HCT116 (cell line): Measurements from ENCODE around the gene BAZ1B. TPM values are rescaled to one million over a fixed set of nuclear protein-coding genes. Genes with fewer than 3 reads are reported as not detected.

Experiments used
- ATAC-seq: fragments of 200-7000 bp; cut with Tn5 transposase; 2 replicates; pipeline ENCODE4 v1.9.1; 2020; ENCODE audit warnings: mild to moderate bottlenecking, moderate library complexity
- BruUV-seq: library from RNA; stranded (reverse); fragments of 400-500 nt; replicated peaks from 2 replicates; lab custom pipeline; 2021; lab: Mats Ljungman, UMichigan
- CTCF ChIA-PET: fragments of 300-600 bp; sonication (Branson Sonifier 250); formaldehyde crosslinking; loops from one replicate; lab custom pipeline; 2021; ENCODE audit warnings: antibody characterized with exemption; lab: Charles Lee
- POLR2A ChIA-PET: fragments of 300-600, 350-600 bp; sonication (Branson Sonifier 250); formaldehyde crosslinking; loops from one replicate; lab custom pipeline; 2021; ENCODE audit warnings: antibody characterized with exemption; lab: Charles Lee
- RAD21 ChIA-PET, 2 experiments: fragments of 300-600 bp; sonication (Branson Sonifier 250); formaldehyde crosslinking; loops; one replicate each; lab custom pipeline; 2023; ENCODE audit warnings: low total read pairs in 2 of 2; ENCODE audit not compliant: uncharacterized antibody in 2 of 2, unreplicated experiment in 2 of 2, low non-redundant PET in 1 of 2; lab: Charles Lee
- DNase-seq: peaks from one replicate; pipeline ENCODE4 v3.0.0-alpha.2; 2010; ENCODE audit warnings: low read depth, low spot score
- H2AFZ ChIP-seq: fragments of 200-600 bp; shearing (Covaris generic), sonication (generic); 2 replicates; pipeline ENCODE4 v1.6.1; 2017; ENCODE audit warnings: low read depth, mixed run types, mixed read lengths, antibody characterized with exemption, low read length; ENCODE audit not compliant: poor library complexity, severe bottlenecking
- H3K27ac ChIP-seq: 2 replicates; pipeline ENCODE4 v1.5.1; 2012; ENCODE audit warnings: low read depth, low read length
- H3K27me3 ChIP-seq: fragments of 200-600 bp; sonication (generic); 2 replicates; pipeline ENCODE4 v1.6.1; 2016; ENCODE audit warnings: mixed run types, low read length, mixed read lengths; ENCODE audit not compliant: insufficient read depth
- H3K36me3 ChIP-seq, 2 experiments: fragments of 200-500 bp in 1 of 2; fragments of 200-600 bp in 1 of 2; sonication (Bioruptor generic) in 1 of 2; sonication (generic) in 1 of 2; 2 replicates each; pipeline versions ENCODE4 v1.5.1 to v1.6.1; 2014 to 2016; ENCODE audit warnings: low read length in 2 of 2, inconsistent platforms in 1 of 2, mixed read lengths in 1 of 2, mixed run types in 1 of 2; ENCODE audit not compliant: insufficient read depth in 2 of 2, control insufficient read depth in 1 of 2
- H3K4me1 ChIP-seq, 2 experiments: fragments of 200-600 bp in 1 of 2; sonication (generic) in 1 of 2; 2 replicates each; pipeline versions ENCODE4 v1.5.1 to v1.6.1; 2012 to 2017; ENCODE audit warnings: low read length in 2 of 2, inconsistent platforms in 1 of 2, mild to moderate bottlenecking in 1 of 2, mixed read lengths in 1 of 2, mixed run types in 1 of 2, moderate library complexity in 1 of 2; ENCODE audit not compliant: insufficient read depth in 2 of 2, control insufficient read depth in 1 of 2
- H3K4me2 ChIP-seq: fragments of 200-600 bp; sonication (generic); 2 replicates; pipeline ENCODE4 v1.6.1; 2017; ENCODE audit warnings: mixed run types, low read length, mixed read lengths
- H3K4me3 ChIP-seq, 2 experiments: fragments of 200-600 bp in 1 of 2; sonication (generic) in 1 of 2; replicated peaks in 1 of 2; 2 replicates each; pipeline ENCODE4 v1.5.1; 2011 to 2016; ENCODE audit warnings: low read length in 2 of 2, control low read depth in 1 of 2, low read depth in 1 of 2, mild to moderate bottlenecking in 1 of 2, mixed read lengths in 1 of 2, mixed run types in 1 of 2
- H3K79me2 ChIP-seq: fragments of 200-600 bp; sonication (generic); 2 replicates; pipeline ENCODE4 v1.6.1; 2017; ENCODE audit warnings: mild to moderate bottlenecking, mixed run types, low read length, moderate library complexity, mixed read lengths; ENCODE audit not compliant: insufficient read depth
- H3K9ac ChIP-seq: fragments of 200-600 bp; sonication (generic); 2 replicates; pipeline ENCODE4 v1.6.1; 2016; ENCODE audit warnings: low read length, mixed read lengths
- H3K9me2 ChIP-seq: fragments of 200-600 bp; sonication (generic), shearing (Covaris generic); 2 replicates; pipeline ENCODE4 v1.6.1; 2017; ENCODE audit warnings: mixed run types, mild to moderate bottlenecking, moderate library complexity; ENCODE audit not compliant: insufficient read depth
- H3K9me3 ChIP-seq, 2 experiments: fragments of 200-500 bp in 1 of 2; fragments of 200-600 bp in 1 of 2; sonication (Bioruptor generic) in 1 of 2; sonication (generic) in 1 of 2; 2 replicates each; pipeline ENCODE4 v1.6.1; 2014 to 2017; ENCODE audit warnings: low read length in 2 of 2, mixed read lengths in 2 of 2, inconsistent platforms in 1 of 2, low read depth in 1 of 2, mild to moderate bottlenecking in 1 of 2, mixed run types in 1 of 2, moderate library complexity in 1 of 2; ENCODE audit not compliant: control insufficient read depth in 1 of 2, insufficient read depth in 1 of 2
- H4K20me1 ChIP-seq: fragments of 200-600 bp; sonication (generic), shearing (Covaris generic); 2 replicates; pipeline ENCODE4 v1.6.1; 2017; ENCODE audit warnings: mixed run types, mild to moderate bottlenecking, moderate library complexity; ENCODE audit not compliant: insufficient read depth
- CEBPB ChIP-seq: IDR thresholded peaks from 2 replicates; pipeline ENCODE4 v1.6.1; 2012; ENCODE audit warnings: low read depth
- EGR1 ChIP-seq: IDR thresholded peaks from 2 replicates; pipeline ENCODE4 v1.6.1; 2012; ENCODE audit warnings: low read depth
- ELF1 ChIP-seq: IDR thresholded peaks from 2 replicates; pipeline ENCODE4 v1.6.1; 2012; ENCODE audit warnings: low read depth, borderline replicate concordance
- EZH2phosphoT487 ChIP-seq: fragments of 200-600 bp; IDR thresholded peaks from 2 replicates; pipeline ENCODE4 v1.6.1; 2018; ENCODE audit warnings: antibody characterized with exemption, borderline replicate concordance
- FOSL1 ChIP-seq: IDR thresholded peaks from 2 replicates; pipeline ENCODE4 v1.6.1; 2012; ENCODE audit warnings: low read depth
- POLR2A ChIP-seq: IDR thresholded peaks from 2 replicates; pipeline ENCODE4 v1.7.0; 2011; ENCODE audit warnings: borderline replicate concordance; ENCODE audit not compliant: insufficient read depth, insufficient read length; ENCODE audit errors: extremely low read depth
- POLR2AphosphoS5 ChIP-seq: IDR thresholded peaks from 2 replicates; pipeline ENCODE4 v1.6.1; 2011; ENCODE audit warnings: mild to moderate bottlenecking, low read depth, low read length, moderate library complexity
- RAD21 ChIP-seq: IDR thresholded peaks from 2 replicates; pipeline ENCODE4 v1.6.1; 2012; ENCODE audit warnings: low read depth, mild to moderate bottlenecking
- SIN3A ChIP-seq: IDR thresholded peaks from 2 replicates; pipeline ENCODE4 v1.6.1; 2012; ENCODE audit warnings: low read depth
- SP1 ChIP-seq: IDR thresholded peaks from 2 replicates; pipeline ENCODE4 v1.6.1; 2012; ENCODE audit warnings: low read depth
- SRF ChIP-seq: IDR thresholded peaks from 2 replicates; pipeline ENCODE4 v1.6.1; 2012; ENCODE audit warnings: low read depth
- YY1 ChIP-seq: IDR thresholded peaks from 2 replicates; pipeline ENCODE4 v1.6.1; 2011; ENCODE audit warnings: low read length, low read depth, moderate library complexity, mild to moderate bottlenecking; ENCODE audit not compliant: insufficient replicate concordance; ENCODE audit errors: extremely low read depth
- ZFX ChIP-seq: fragments of 450-650 bp; IDR thresholded peaks from 2 replicates; pipeline ENCODE4 v1.6.1; 2017
- intact Hi-C: fragments of 100-400 bp; cut with micrococcal nuclease; formaldehyde crosslinking; loops from 2 replicates; pipeline ENCODE4 v1.10.0; 2022
- total RNA-seq: library from RNA; stranded (reverse); gene quantifications from one replicate; pipeline ENCODE4 v1.2.1, GENCODE V29; 2021; ENCODE audit not compliant: unreplicated experiment
- TF ChIP-seq, protein P1 (sequence below): IDR thresholded peaks from 2 replicates; pipeline ENCODE4 v1.6.1; 2012; ENCODE audit warnings: low read depth
- TF ChIP-seq, protein P2 (sequence below), 3 experiments: fragments of 200-600 bp in 1 of 3; sonication (generic) in 1 of 3; IDR thresholded peaks in 2 of 3; conservative IDR thresholded peaks in 1 of 3; 2 replicates each; pipeline ENCODE4 v1.5.1; 2012 to 2017; ENCODE audit warnings: low read depth in 2 of 3, low read length in 2 of 3, antibody characterized with exemption in 1 of 3, borderline replicate concordance in 1 of 3, control low read depth in 1 of 3, mild to moderate bottlenecking in 1 of 3, mixed read lengths in 1 of 3, mixed run types in 1 of 3, moderate library complexity in 1 of 3; ENCODE audit not compliant: insufficient read depth in 1 of 3
- TF ChIP-seq, protein P3 (sequence below): IDR thresholded peaks from 2 replicates; pipeline ENCODE4 v1.6.1; 2012
- TF ChIP-seq, protein P4 (sequence below): IDR thresholded peaks from 2 replicates; pipeline ENCODE4 v1.6.1; 2012

Gene BAZ1B
- total RNA-seq, 1 experiment from 2014 or later = 81.1 TPM

DNA sequence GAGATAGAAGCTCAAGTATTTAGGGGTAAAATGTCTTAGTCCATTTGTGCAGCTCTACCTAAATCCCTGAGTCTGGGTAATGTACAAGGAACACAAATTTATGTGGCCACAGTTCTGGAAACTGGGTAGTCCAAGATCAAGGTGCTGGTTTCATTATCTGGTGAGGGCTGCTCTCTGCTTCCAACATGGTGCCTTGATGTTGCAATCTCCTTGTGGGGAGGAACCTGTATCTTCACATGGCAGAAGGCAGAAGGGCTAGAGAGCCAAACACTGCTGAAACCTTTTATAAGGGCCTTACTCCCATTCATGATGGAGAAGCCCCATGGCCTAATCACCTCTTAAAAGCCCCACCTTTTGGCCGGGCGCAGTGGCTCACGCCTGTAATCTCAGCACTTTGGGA is 8.7 kb upstream of the BAZ1B start (continued):
- TF ChIP-seq, protein P1, sequence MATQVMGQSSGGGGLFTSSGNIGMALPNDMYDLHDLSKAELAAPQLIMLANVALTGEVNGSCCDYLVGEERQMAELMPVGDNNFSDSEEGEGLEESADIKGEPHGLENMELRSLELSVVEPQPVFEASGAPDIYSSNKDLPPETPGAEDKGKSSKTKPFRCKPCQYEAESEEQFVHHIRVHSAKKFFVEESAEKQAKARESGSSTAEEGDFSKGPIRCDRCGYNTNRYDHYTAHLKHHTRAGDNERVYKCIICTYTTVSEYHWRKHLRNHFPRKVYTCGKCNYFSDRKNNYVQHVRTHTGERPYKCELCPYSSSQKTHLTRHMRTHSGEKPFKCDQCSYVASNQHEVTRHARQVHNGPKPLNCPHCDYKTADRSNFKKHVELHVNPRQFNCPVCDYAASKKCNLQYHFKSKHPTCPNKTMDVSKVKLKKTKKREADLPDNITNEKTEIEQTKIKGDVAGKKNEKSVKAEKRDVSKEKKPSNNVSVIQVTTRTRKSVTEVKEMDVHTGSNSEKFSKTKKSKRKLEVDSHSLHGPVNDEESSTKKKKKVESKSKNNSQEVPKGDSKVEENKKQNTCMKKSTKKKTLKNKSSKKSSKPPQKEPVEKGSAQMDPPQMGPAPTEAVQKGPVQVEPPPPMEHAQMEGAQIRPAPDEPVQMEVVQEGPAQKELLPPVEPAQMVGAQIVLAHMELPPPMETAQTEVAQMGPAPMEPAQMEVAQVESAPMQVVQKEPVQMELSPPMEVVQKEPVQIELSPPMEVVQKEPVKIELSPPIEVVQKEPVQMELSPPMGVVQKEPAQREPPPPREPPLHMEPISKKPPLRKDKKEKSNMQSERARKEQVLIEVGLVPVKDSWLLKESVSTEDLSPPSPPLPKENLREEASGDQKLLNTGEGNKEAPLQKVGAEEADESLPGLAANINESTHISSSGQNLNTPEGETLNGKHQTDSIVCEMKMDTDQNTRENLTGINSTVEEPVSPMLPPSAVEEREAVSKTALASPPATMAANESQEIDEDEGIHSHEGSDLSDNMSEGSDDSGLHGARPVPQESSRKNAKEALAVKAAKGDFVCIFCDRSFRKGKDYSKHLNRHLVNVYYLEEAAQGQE = no peak
- TF ChIP-seq YY1 (no peak), RAD21 (no peak)

DNA sequence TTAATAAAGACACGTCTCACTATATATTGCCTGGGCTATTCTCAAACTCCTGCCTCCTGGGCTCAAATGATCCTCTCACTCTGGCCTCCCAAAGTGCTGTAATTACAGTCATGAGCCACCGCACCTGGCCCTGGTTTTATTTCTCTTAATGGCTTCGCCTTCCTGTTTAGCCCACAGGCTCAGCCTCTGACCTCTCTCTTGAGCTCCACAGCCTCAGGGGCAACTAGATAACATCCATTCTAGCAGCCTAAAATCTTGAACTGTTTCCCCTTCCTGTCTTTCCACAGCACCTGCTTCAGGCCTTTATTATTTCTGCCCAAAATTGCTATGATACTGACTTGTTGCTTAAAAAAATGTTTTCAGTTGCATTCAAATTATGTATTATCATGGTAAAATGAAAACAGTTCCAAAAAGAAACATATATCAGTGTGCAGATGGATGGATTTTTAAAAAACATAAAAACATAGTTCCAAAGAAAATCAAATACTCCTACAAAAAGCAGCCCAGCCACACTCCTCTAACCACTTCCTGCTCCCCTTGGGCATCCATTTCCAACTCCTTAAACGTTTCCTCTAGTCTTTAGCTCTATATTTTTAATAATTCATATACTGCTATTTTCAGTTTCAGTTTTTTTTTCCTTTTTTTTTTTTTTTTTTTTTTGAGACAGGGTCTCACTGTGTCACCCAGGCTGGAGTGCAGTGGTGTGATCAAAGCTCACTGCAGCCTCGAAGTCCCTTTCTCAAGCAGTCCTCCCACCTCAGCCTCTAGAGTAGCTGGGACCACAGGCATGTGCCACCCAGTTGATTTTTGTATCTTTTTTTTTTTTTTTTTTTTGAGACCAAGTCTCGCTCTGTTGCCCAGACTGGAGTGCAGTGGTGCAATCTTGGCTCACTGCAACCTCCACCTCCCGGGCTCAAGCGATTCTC is 5.1 kb upstream of the BAZ1B start:
- Histone ChIP-seq H3K4me1 (peaks cover 5 to 11% of the 10 kb centered on the region in 2 experiments; a peak in 3 of 4 replicates), H4K20me1 (no peaks in the 10 kb centered on the region), H3K79me2 (no peaks in the 10 kb centered on the region), H3K4me3 (no peak overlapping the region), H3K4me2 (no peak overlapping the region), H3K9me2 (no peaks in the 10 kb centered on the region), H3K27me3 (no peaks in the 10 kb centered on the region), H3K36me3 (no peaks in the 10 kb centered on the region), H3K9ac (no peak overlapping the region), H3K27ac (no peak overlapping the region), H3K9me3 (no peaks in the 10 kb centered on the region), H2AFZ (no peak overlapping the region)
- intact Hi-C loops = no loop called here
- POLR2A ChIA-PET = interaction anchor here (1.2 kb wide), 1 partner anchor 32 kb away, joined by 3 read pairs; no protein-coding TSS in a partner anchor
- RAD21 ChIA-PET = no interaction called here
- ATAC-seq (no peak), DNase-seq (no peak)
- CTCF ChIA-PET = no interaction called here
- no TSS peak for BruUV-seq
- TF ChIP-seq ZFX = no peak
- TF ChIP-seq ELF1 = no peak
- TF ChIP-seq, protein P2, sequence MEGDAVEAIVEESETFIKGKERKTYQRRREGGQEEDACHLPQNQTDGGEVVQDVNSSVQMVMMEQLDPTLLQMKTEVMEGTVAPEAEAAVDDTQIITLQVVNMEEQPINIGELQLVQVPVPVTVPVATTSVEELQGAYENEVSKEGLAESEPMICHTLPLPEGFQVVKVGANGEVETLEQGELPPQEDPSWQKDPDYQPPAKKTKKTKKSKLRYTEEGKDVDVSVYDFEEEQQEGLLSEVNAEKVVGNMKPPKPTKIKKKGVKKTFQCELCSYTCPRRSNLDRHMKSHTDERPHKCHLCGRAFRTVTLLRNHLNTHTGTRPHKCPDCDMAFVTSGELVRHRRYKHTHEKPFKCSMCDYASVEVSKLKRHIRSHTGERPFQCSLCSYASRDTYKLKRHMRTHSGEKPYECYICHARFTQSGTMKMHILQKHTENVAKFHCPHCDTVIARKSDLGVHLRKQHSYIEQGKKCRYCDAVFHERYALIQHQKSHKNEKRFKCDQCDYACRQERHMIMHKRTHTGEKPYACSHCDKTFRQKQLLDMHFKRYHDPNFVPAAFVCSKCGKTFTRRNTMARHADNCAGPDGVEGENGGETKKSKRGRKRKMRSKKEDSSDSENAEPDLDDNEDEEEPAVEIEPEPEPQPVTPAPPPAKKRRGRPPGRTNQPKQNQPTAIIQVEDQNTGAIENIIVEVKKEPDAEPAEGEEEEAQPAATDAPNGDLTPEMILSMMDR (IDR thresholded peaks at IDR 0.05 in 2 of 3, conservative IDR thresholded peaks at IDR 0.05 in 1 of 3; ENCODE audit: borderline replicate concordance in 1 of 3, insufficient read depth in 1 of 3, low read depth in 2 of 3, low read length in 2 of 3) = no peak; a peak in 1 of 6 replicates
- no peak for TF ChIP-seq CEBPB
- TF ChIP-seq, protein P3, sequence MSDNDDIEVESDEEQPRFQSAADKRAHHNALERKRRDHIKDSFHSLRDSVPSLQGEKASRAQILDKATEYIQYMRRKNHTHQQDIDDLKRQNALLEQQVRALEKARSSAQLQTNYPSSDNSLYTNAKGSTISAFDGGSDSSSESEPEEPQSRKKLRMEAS = no peak
- TF ChIP-seq SP1 = no peak
- TF ChIP-seq FOSL1 = no peak
- TF ChIP-seq RAD21 = no peak
- no peak for TF ChIP-seq EGR1
- TF ChIP-seq POLR2A = no peak
- TF ChIP-seq SRF = no peak
- no peak for TF ChIP-seq EZH2phosphoT487
- TF ChIP-seq POLR2AphosphoS5 = no peak
- no peak for TF ChIP-seq YY1
- no peak for TF ChIP-seq SIN3A
- TF ChIP-seq, protein P4, sequence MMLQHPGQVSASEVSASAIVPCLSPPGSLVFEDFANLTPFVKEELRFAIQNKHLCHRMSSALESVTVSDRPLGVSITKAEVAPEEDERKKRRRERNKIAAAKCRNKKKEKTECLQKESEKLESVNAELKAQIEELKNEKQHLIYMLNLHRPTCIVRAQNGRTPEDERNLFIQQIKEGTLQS = no peak
